ENCODE data around the gene PRF1. TPM values are rescaled to one million over a fixed set of nuclear protein-coding genes. Genes with fewer than 3 reads are reported as not detected.

PRF1 gene
- total and polyA plus RNA-seq, 12 donors: 0.17 to 4.1 (median 1.6) TPM

- Histone ChIP-seq H3K27me3 (no peaks in the 10 kb centered on the region), H3K4me1 (replicated peaks in 1 of 2) (no peaks in the 10 kb centered on the region), H3K36me3 (replicated peaks in 1 of 2) (no peaks in the 10 kb centered on the region), H3K9me3 (replicated peaks in 1 of 3) (no peaks in the 10 kb centered on the region), H3K27ac (no peak overlapping the region), H3K4me3 (no peak overlapping the region)
- intact Hi-C loops (cut with DNase I): no loop called here
- TF ChIP-seq POLR2A (IDR thresholded peaks at IDR 0.05) (no peak), CTCF (IDR thresholded peaks at IDR 0.05) (no peak)
- 82 to 92% (median 89%) methylated on average over 4 of the region's 4 CpGs for WGBS, 4 donors
- DNase-seq: no peak
Observed at GRCh38 chr10:70604106-70604505, 1.6 kb upstream of the PRF1 start.

GRCh38 chr10:70603449-70603801 is 884 bp upstream of the PRF1 start:
- WGBS, 4 donors: 75 to 86% (median 81%) methylated on average over 4 to 7 of the region's 7 CpGs
- Histone ChIP-seq H3K27me3 (no peaks in the 10 kb centered on the region), H3K36me3 (replicated peaks in 1 of 2) (no peaks in the 10 kb centered on the region), H3K9me3 (replicated peaks in 1 of 3) (no peaks in the 10 kb centered on the region), H3K27ac (no peak overlapping the region), H3K4me1 (replicated peaks in 1 of 2) (no peaks in the 10 kb centered on the region), H3K4me3 (no peak overlapping the region)
- no peak for DNase-seq
- intact Hi-C loops (cut with DNase I): no loop called here
- TF ChIP-seq POLR2A (IDR thresholded peaks at IDR 0.05): no peak
- no peak for TF ChIP-seq CTCF (IDR thresholded peaks at IDR 0.05)

GRCh38 chr10:70601746-70602145 is 795 bp downstream of the PRF1 start:
- no peak overlapping the region for H3K4me3 ChIP-seq
- intact Hi-C loops (cut with DNase I): no loop called here
- H3K36me3 ChIP-seq (replicated peaks in 1 of 2): no peaks in the 10 kb centered on the region
- no peaks in the 10 kb centered on the region for H3K9me3 ChIP-seq (replicated peaks in 1 of 3)
- no peak for TF ChIP-seq POLR2A (IDR thresholded peaks at IDR 0.05)
- no peak for TF ChIP-seq CTCF (IDR thresholded peaks at IDR 0.05)
- H3K4me1 ChIP-seq (replicated peaks in 1 of 2): no peaks in the 10 kb centered on the region
- no peak overlapping the region for H3K27ac ChIP-seq
- 85 to 98% (median 89%) methylated on average over 5 of the region's 5 CpGs for WGBS, 4 donors
- peak in 1 of 7 donors; percentile 10 for DNase-seq
- no peaks in the 10 kb centered on the region for H3K27me3 ChIP-seq

- peak in 1 of 7 donors; percentile 30 for DNase-seq
- Histone ChIP-seq H3K27me3 (no peaks in the 10 kb centered on the region), H3K36me3 (replicated peaks in 1 of 2) (no peaks in the 10 kb centered on the region), H3K4me3 (no peak overlapping the region), H3K27ac (no peak overlapping the region), H3K9me3 (replicated peaks in 1 of 3) (no peaks in the 10 kb centered on the region), H3K4me1 (replicated peaks in 1 of 2) (no peaks in the 10 kb centered on the region)
- intact Hi-C loops (cut with DNase I): no loop called here
- no peak for TF ChIP-seq CTCF (IDR thresholded peaks at IDR 0.05)
- no peak for TF ChIP-seq POLR2A (IDR thresholded peaks at IDR 0.05)
- WGBS, 4 donors: 93 to 98% (median 95%) methylated on average over 10 to 24 of the region's 24 CpGs
Observed at GRCh38 chr10:70600512-70601395, 1.8 kb downstream of the PRF1 start.
